ENCODE measurements around the gene RAB40B. TPM values are rescaled to one million over a fixed set of nuclear protein-coding genes. Genes with fewer than 3 reads are reported as not detected.

The RAB40B gene
- total RNA-seq, 8 experiments from 2014 or later: 4.4 to 9.0 (median 6.8) TPM

DNA sequence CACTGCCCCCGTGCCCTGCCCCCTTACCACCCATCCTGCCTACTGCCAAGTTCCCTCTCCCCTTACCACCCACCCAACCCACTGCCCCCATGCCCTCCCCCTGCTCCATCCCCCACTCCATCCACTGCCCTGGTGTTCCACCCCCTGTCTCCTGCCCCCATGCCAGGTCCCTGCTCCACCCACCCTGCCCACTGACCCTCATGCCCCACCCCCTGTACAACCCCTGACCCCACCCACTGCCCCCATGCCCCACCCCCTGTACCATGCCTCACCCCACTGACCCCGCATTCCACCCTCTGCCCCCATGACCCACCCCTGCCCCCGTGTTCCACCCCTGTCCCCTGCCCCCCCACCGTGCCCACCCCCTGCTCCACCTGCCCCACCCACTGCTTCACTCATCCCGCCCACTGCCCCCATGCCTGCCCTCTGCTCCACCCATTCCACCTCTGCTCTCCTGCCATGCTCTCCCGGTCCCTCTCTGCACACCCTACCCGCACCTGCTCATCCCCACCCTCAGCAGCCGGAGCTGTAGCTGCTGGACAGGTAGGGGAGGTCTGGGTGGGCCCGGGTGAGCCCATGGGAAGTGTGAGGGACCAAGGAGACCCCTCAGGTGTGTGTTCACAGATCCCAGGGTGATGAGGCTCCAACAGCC, 10.7 kb upstream of the RAB40B start:
- Histone ChIP-seq H3K27ac (no peak overlapping the region), H3K4me1 (replicated peaks in 1 of 2) (peaks cover 4 to 7% of the 10 kb centered on the region in 2 donors), H3K4me3 (no peak overlapping the region)
- no CpG with 5 or more reads among the region's 9 CpGs for WGBS, 10 experiments
- ATAC-seq (replicated peaks in 6 of 8): peak in 1 of 8 experiments; percentile 2
- in situ Hi-C loops (cut with MboI; ENCODE audit: low pct_unique_long_range_greater_than_20kb in 2 of 9, low sequenced_read_pairs in 9 of 9, unreplicated experiment in 9 of 9): no loop called here

GRCh38 chr17:82705756-82706155, 7.3 kb upstream of the RAB40B start:
- 60 to 100% (median 82%) methylated on average over 1 to 2 of the region's 18 CpGs; no CpG with 5 or more reads in 6 of the 10 experiments for WGBS, 10 experiments
- in situ Hi-C loops (cut with MboI; ENCODE audit: low pct_unique_long_range_greater_than_20kb in 2 of 9, low sequenced_read_pairs in 9 of 9, unreplicated experiment in 9 of 9): no loop called here
- Histone ChIP-seq H3K27ac (no peak overlapping the region), H3K4me3 (no peak overlapping the region), H3K4me1 (replicated peaks in 1 of 2) (peaks cover 4 to 7% of the 10 kb centered on the region in 2 donors)
- ATAC-seq (replicated peaks in 6 of 8): no peak

- H3K4me1 ChIP-seq (replicated peaks in 1 of 2): peaks cover 4 to 7% of the 10 kb centered on the region in 2 donors
- no peak overlapping the region for H3K4me3 ChIP-seq
- 36 to 92% (median 73%) methylated on average over 1 to 8 of the region's 13 CpGs; no CpG with 5 or more reads in 3 of the 10 experiments for WGBS, 10 experiments
- H3K27ac ChIP-seq: no peak overlapping the region
- no peak for ATAC-seq (replicated peaks in 6 of 8)
- in situ Hi-C loops (cut with MboI; ENCODE audit: low pct_unique_long_range_greater_than_20kb in 2 of 9, low sequenced_read_pairs in 9 of 9, unreplicated experiment in 9 of 9): no loop called here
Observed at GRCh38 chr17:82704886-82705285, 6.4 kb upstream of the RAB40B start.

DNA sequence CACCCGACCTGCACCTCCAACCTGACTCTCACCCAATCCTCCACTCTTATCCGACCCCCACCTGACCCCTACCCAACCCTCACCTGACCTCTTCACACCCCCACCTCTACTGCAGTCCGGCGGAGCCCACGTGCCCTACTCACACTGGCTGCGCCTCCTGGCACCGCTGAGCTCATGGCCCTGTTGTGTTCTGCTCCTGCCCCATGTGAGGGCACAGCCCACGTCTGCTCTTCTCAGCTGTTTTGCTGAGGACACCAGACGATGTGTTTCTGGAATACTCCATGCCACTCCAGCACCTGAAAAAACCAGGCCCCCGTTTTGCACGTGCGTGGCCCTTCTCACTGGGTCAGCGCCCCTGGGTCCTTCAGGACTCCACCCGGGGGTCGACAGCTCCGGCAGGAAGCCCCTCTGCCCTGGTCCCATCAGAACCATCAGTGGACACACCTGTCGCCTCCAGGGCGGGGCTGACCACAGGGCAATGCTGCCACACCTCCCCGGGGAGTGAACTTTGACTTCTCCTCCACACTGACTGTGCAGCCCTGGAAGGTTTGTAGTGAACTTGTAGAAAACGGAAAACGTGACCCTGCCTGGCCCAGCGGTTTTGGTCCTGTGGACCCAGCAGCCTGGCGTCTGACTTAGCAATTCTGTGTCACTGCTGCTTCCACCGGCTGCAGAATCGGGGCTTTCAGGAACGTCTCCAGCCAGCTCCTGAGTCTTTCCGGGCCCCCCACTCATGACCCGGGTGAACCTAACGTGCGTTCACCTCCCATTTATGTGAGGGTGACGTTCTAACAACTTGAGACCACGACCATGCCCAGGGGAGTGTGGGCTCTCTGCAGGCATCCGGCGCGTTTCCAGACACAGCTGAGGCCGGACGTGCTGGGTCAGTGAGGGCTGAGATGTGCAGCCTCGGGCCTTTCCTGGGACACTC, 5.7 kb upstream of the RAB40B start:
- in situ Hi-C loops (cut with MboI; ENCODE audit: low pct_unique_long_range_greater_than_20kb in 2 of 9, low sequenced_read_pairs in 9 of 9, unreplicated experiment in 9 of 9): no loop called here
- Histone ChIP-seq H3K4me1 (replicated peaks in 1 of 2) (peaks cover 4 to 7% of the 10 kb centered on the region in 2 donors), H3K4me3 (no peak overlapping the region), H3K27ac (no peak overlapping the region)
- 60 to 85% (median 79%) methylated on average over 1 to 11 of the region's 38 CpGs; no CpG with 5 or more reads in 6 of the 10 experiments for WGBS, 10 experiments
- ATAC-seq (replicated peaks in 6 of 8): no peak

DNA sequence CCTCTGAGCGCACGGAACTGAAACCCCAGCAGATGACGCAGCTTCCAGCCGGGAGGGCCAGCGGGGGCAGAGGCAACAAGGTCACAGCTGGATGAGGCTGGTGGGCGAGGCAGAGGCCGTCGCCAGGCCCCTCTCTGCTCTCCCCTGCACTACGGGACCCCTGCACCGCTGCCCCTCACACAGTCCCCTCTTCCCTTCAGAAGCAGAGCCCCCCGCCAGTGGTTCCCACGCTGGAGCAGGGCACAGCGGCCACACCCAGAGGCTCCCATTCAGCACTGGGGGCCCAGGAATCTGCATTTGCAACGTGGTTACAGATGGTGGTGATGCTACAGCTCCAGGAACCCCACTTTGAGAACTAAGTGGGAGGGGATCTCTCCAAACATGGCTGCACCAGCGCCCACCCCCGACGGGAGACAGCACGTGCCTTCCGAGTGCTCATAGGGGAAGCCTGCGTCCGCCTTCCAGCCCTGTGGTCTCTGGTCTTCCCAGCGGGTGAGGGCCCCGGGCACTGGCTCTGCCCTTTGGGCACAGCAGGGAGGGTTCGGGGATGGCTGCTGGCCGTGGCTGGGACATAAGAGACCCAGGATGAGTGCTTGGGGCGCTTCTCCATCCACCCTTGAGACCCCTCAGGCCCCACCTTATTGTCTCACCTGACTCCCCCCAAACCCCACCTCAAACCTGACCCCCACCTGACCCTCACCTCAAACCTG, 4.7 kb upstream of the RAB40B start:
- no peak overlapping the region for H3K4me3 ChIP-seq
- in situ Hi-C loops (cut with MboI; ENCODE audit: low pct_unique_long_range_greater_than_20kb in 2 of 9, low sequenced_read_pairs in 9 of 9, unreplicated experiment in 9 of 9): no loop called here

DNA sequence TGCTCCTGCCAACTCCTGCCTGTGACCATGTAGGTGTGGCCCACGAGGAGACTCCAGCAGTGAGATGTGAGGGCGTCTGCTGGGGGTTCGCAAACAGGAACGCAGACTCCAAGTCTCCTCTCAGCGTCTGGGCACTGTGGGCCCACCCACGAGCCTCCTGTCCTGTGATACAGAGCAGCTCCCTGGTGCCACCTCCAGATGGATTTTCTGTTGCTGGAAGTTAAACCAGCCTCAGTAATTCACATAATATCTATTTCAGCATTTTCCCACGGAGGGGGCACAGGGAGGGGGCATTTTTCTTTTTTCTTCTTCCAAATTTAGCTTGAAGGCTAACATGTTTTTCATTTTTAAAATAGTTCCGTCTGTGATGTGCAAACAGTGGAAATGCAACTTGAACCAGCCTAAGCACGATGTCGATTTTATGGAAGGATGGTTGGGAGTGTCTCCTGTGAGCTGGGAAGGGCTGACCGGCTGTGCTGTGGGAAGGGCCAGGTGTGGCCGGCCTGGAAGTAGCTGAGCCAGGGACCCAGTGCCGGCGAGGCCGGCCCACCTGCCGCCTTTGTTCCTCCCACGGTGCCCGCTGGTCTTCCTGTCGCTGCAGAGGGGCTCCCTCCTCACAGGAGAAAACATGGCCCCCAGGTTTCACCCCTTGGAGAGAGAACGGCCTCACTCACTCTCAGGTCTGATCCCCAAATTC, 3.9 kb upstream of the RAB40B start:
- Histone ChIP-seq H3K4me1 (replicated peaks in 1 of 2) (peaks cover under 1 to 2% of the 10 kb centered on the region in 2 donors), H3K4me3 (no peak overlapping the region), H3K27ac (no peak overlapping the region)
- 0 to 100% (median 60%) methylated on average over 1 to 13 of the region's 20 CpGs; no CpG with 5 or more reads in 2 of the 10 experiments for WGBS, 10 experiments
- peak in 1 of 8 experiments; percentile 10 for ATAC-seq (replicated peaks in 6 of 8)
- in situ Hi-C loops (cut with MboI; ENCODE audit: low pct_unique_long_range_greater_than_20kb in 2 of 9, low sequenced_read_pairs in 9 of 9, unreplicated experiment in 9 of 9): no loop called here

More for the DNA sequence above, 4.7 kb upstream of the RAB40B start:
- ATAC-seq (replicated peaks in 6 of 8): no peak
- 60 to 93% (median 82%) methylated on average over 1 to 10 of the region's 26 CpGs; no CpG with 5 or more reads in 6 of the 10 experiments for WGBS, 10 experiments
- Histone ChIP-seq H3K27ac (no peak overlapping the region), H3K4me1 (replicated peaks in 1 of 2) (peaks cover under 1 to 3% of the 10 kb centered on the region in 2 donors)

GRCh38 chr17:82699551-82699950, 1.1 kb upstream of the RAB40B start:
- ATAC-seq (replicated peaks in 6 of 8): no peak
- in situ Hi-C loops (cut with MboI; ENCODE audit: low pct_unique_long_range_greater_than_20kb in 2 of 9, low sequenced_read_pairs in 9 of 9, unreplicated experiment in 9 of 9): no loop called here
- Histone ChIP-seq H3K27ac (no peak overlapping the region), H3K4me3 (peak overlapping the region in 2 of 5 donors; percentile 76 to 89), H3K4me1 (replicated peaks in 1 of 2) (peaks cover 7% of the 10 kb centered on the region in 2 donors)
- WGBS, 10 experiments: 59 to 77% (median 64%) methylated on average over 1 to 11 of the region's 13 CpGs; no CpG with 5 or more reads in 3 of the 10 experiments

DNA sequence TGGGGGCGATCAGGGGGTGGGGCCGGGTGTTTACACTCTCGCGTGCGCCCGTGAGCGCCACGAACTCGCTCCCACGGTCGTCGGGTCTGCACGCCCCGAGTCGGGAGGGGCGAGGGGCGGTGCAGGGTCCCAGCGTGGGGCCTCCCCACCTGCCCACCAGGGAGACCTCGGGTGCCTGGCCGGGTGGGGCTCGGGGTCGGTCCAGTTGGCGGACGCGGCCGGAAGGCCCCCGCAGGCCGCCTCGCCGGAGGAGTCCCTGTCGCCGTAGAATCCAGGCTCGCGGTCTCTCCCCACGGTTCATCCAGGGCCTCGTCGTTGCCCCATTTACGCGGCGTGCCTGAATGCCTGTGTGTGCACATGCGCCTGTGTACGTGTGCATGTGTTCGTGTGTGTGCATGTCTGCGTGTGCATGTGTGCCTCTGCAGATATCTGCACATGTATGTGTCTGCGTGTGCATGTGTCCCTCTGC, 510 bp upstream of the RAB40B start:
- Histone ChIP-seq H3K27ac (peak overlapping the region in 1 of 2 donors; percentile 18), H3K4me3 (peak overlapping the region; percentile 57 to 90 (median 76)), H3K4me1 (replicated peaks in 1 of 2) (peaks cover 7% of the 10 kb centered on the region in 2 donors)
- in situ Hi-C loops (cut with MboI; ENCODE audit: low pct_unique_long_range_greater_than_20kb in 2 of 9, low sequenced_read_pairs in 9 of 9, unreplicated experiment in 9 of 9): no loop called here
- 0 to 80% (median 13%) methylated on average over 1 to 9 of the region's 45 CpGs; no CpG with 5 or more reads in 6 of the 10 experiments for WGBS, 10 experiments
- peak in 2 of 8 experiments; percentile 1 to 5 for ATAC-seq (replicated peaks in 6 of 8)

- Histone ChIP-seq H3K4me3 (peak overlapping the region; percentile 57 to 99 (median 76)), H3K27ac (no peak overlapping the region), H3K4me1 (replicated peaks in 1 of 2) (peaks cover 7 to 12% of the 10 kb centered on the region in 2 donors)
- ATAC-seq (replicated peaks in 6 of 8): no peak
- 0% methylated on average over 2 of the region's 32 CpGs; no CpG with 5 or more reads in 9 of the 10 experiments for WGBS, 10 experiments
- in situ Hi-C loops (cut with MboI; ENCODE audit: low pct_unique_long_range_greater_than_20kb in 2 of 9, low sequenced_read_pairs in 9 of 9, unreplicated experiment in 9 of 9): no loop called here
Observed at GRCh38 chr17:82697808-82698064, 762 bp downstream of the RAB40B start.

- Histone ChIP-seq H3K4me1 (replicated peaks in 1 of 2) (peaks cover 7 to 12% of the 10 kb centered on the region in 2 donors), H3K27ac (no peak overlapping the region), H3K4me3 (peak overlapping the region; percentile 57 to 99 (median 76))
- in situ Hi-C loops (cut with MboI; ENCODE audit: low pct_unique_long_range_greater_than_20kb in 2 of 9, low sequenced_read_pairs in 9 of 9, unreplicated experiment in 9 of 9): no loop called here
- 0 to 10% methylated on average over 1 to 2 of the region's 48 CpGs; no CpG with 5 or more reads in 8 of the 10 experiments for WGBS, 10 experiments
- ATAC-seq (replicated peaks in 6 of 8): no peak
Observed at GRCh38 chr17:82696916-82697807, 1.3 kb downstream of the RAB40B start.

DNA sequence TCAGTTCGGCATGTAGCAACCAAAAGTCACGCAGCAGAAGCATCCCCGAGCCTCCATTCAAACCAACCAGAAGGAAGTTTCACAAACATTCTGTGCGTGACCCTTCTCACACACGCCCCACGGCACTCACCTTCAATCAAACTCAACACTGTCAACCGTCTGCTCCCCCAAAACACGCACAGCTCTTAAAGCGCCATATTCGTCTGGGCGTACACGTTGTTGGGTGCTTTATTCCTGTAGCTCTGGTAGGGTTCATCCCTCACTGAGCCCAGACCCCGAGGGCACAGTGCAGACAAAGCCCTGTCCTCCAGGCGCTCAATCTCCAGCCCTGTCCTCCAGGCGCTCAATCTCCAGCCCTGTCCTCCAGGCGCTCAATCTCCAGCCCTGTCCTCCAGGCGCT, 2.2 kb downstream of the RAB40B start:
- no peak for ATAC-seq (replicated peaks in 6 of 8)
- Histone ChIP-seq H3K4me1 (replicated peaks in 1 of 2) (peaks cover 7 to 12% of the 10 kb centered on the region in 2 donors), H3K27ac (no peak overlapping the region), H3K4me3 (no peak overlapping the region)
- 55 to 100% (median 89%) methylated on average over 1 to 12 of the region's 17 CpGs; no CpG with 5 or more reads in 3 of the 10 experiments for WGBS, 10 experiments
- in situ Hi-C loops (cut with MboI; ENCODE audit: low pct_unique_long_range_greater_than_20kb in 2 of 9, low sequenced_read_pairs in 9 of 9, unreplicated experiment in 9 of 9): no loop called here
